T1000 (cell line): ENCODE data around the gene YJEFN3.

Experiments
- DNase-seq: peaks from one replicate; lab custom pipeline; 2025; ENCODE audit warnings: mixed read lengths; lab: John Stamatoyannopoulos, UW

YJEFN3 gene

GRCh38 chr19:19540064-19540714 is 11.5 kb downstream of the YJEFN3 start:
- DNase-seq, result peak; percentile 27

- peak; percentile 43 for DNase-seq
These were observed 12.2 kb downstream of the YJEFN3 start for GRCh38 chr19:19540715-19541515.

GRCh38 chr19:19541616-19542015 is 12.9 kb downstream of the YJEFN3 start:
- no peak for DNase-seq

GRCh38 chr19:19542507-19542906 is 13.8 kb downstream of the YJEFN3 start:
- DNase-seq, result no peak

DNA sequence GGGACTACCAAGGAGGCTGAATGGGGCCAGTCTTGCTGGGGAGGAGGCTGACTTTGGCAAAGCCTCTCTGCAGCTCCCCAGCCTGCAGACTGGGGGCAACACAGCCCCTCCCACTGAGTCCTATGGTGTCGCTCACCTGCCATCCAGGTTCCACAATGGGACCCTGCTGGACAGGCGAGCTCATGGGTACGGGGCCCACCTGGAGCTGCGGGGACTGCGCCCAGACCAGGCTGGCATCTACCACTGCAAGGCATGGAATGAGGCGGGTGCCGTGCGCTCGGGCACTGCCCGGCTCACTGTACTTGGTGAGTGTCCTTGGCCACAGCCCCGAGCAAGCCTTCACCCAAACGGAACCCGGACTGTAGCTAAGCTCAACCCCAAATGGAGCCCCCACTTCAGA is 14.4 kb downstream of the YJEFN3 start:
- no peak for DNase-seq

- no peak for DNase-seq
These were observed 14.9 kb downstream of the YJEFN3 start for GRCh38 chr19:19543640-19544039.

DNA sequence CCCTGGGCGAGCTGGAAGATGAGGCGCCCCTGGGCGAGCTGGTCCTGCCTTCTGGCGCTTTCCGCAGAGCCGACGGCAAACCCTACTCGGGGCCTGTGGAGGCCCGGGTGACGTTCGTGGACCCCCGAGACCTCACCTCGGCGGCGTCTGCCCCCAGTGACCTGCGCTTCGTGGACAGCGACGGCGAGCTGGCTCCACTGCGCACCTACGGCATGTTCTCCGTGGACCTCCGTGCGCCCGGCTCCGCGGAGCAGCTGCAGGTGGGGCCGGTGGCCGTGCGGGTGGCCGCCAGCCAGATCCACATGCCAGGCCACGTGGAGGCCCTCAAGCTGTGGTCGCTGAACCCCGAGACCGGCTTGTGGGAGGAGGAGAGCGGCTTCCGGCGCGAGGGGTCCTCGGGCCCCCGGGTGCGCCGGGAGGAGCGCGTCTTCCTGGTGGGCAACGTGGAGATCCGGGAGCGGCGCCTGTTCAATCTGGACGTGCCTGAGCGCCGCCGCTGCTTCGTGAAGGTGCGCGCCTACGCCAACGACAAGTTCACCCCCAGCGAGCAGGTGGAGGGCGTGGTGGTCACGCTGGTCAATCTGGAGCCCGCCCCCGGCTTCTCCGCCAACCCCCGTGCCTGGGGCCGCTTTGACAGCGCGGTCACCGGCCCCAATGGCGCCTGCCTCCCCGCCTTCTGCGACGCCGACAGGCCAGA is 15.7 kb downstream of the YJEFN3 start:
- DNase-seq, result no peak

DNA sequence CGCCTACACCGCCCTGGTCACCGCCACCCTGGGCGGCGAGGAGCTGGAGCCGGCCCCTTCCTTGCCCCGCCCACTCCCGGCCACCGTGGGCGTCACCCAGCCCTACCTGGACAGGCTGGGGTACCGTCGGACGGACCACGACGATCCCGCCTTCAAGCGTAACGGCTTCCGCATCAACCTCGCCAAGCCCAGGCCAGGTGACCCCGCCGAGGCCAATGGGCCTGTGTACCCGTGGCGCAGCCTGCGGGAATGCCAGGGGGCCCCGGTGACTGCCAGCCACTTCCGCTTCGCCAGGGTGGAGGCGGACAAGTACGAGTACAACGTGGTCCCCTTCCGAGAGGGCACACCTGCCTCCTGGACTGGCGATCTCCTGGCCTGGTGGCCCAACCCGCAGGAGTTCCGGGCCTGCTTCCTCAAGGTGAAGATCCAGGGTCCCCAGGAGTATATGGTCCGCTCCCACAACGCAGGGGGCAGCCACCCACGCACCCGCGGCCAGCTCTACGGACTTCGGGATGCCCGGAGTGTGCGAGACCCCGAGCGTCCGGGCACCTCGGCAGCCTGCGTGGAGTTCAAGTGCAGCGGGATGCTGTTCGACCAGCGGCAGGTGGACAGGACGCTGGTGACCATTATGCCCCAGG is 16.4 kb downstream of the YJEFN3 start:
- no peak for DNase-seq

- no peak for DNase-seq
These were observed 17.0 kb downstream of the YJEFN3 start for GRCh38 chr19:19545707-19546106.

GRCh38 chr19:19546751-19547162 is 18.0 kb downstream of the YJEFN3 start:
- DNase-seq, result no peak

- DNase-seq, result no peak
These were observed 19.1 kb downstream of the YJEFN3 start for GRCh38 chr19:19547674-19548336.

- no peak for DNase-seq
These were observed 20.4 kb downstream of the YJEFN3 start for GRCh38 chr19:19548915-19549759.

DNA sequence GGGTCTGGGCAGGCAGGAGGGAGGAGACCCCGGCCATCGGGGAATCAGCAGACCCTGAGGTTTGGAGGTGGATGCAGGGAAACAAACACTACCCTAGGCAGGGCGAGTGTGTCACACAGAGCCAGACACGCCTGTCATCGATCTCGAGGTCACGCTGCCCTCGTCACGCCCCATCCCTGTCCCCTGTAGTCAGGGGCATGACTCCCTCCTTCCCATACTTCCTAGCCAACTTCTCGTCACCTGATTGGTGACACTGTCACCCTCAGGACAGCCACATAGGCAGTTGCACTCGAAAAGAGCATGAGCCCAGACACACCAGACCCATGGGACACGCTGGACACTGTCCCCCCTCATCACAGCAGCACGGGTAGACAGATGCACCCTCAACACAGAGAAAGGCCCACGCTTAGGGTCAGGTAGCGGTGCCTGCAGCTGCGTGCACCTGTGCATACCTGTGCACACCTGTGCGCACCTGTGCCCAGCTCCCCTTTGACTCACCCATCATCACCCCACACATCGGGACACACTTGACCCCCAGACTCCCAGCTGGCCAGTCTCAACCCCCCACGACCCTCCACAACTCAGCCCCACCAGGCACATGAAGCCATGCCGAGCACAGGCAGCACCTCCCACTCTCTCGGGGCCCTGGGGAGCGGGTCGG is 21.2 kb downstream of the YJEFN3 start:
- no peak for DNase-seq

DNA sequence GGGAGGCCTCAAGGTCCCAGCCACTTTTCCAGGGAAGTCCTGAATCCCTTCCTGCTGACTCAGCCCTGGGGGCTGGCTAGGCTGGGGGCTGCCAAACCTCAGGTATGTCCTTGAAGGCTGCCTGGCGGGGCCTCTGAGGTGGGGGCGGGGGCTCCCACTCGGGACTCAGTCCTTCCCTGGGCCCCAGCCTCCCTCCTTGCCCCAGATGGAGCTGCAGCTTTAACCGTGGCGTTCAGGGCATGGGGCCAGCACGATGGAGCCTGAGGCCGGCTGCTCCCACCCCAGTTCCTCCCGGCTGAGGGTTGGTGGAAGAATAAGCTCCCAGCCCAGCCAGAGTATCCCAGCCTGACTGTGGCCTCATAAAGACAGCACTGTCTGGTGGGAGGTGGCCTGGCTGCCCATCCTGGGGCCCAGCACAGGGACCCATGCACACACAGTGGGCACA is 21.8 kb downstream of the YJEFN3 start:
- DNase-seq, result peak; percentile 41

- no peak for DNase-seq
These were observed 22.5 kb downstream of the YJEFN3 start for GRCh38 chr19:19550972-19551852.

DNA sequence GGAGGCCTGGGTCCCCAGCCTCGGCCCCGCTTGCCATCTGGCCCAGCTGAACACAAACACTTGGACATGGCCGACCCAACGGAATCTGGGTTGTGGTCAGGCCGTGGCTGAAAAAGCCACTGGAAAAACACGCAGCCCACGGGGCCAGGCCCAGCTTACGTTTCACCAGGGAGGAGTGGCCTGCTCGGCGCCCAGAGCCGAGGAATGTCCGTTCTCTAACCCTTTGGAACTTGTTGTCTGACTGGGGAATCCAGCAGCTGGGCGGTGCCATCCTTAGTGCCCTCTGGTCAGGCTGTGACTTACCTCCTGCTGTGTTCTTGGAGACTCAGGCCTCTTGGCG is 23.1 kb downstream of the YJEFN3 start:
- no peak for DNase-seq

DNA sequence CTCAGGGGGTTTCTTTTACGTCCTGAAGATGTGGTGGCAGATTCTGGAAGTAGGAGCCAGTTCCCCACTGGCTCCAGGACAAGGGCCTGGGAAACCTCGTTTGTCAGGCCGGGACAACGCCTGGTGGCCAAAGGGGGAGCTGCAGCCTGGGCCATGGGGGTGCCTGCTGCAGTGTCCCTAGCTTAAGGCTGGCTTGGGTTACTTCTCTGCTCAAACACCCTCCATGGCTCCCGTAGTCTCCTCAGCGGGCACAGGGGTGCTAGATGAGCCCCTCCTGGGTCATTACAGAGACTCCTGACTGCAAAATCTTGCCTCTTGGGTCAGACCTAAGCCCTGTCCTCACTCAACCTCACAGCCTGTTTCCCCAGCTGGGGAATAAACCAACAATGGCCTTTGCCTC is 24.1 kb downstream of the YJEFN3 start:
- no peak for DNase-seq

GRCh38 chr19:19553670-19554069 is 25.0 kb downstream of the YJEFN3 start:
- DNase-seq, result no peak
